HCT116 (cell line): ENCODE measurements around the gene HCN2.

Experiments
- CBX3 ChIP-seq: IDR thresholded peaks from 2 replicates; pipeline ENCODE4 v1.6.1; 2012; ENCODE audit warnings: low read depth
- CEBPB ChIP-seq: IDR thresholded peaks from 2 replicates; pipeline ENCODE4 v1.6.1; 2012; ENCODE audit warnings: low read depth
- CTCF ChIP-seq, 3 experiments: fragments of 200-600 bp in 1 of 3; sonication (generic) in 1 of 3; IDR thresholded peaks in 2 of 3; conservative IDR thresholded peaks in 1 of 3; 2 replicates each; pipeline ENCODE4 v1.5.1; 2012 to 2017; ENCODE audit warnings: low read depth in 2 of 3, low read length in 2 of 3, antibody characterized with exemption in 1 of 3, borderline replicate concordance in 1 of 3, control low read depth in 1 of 3, mild to moderate bottlenecking in 1 of 3, mixed read lengths in 1 of 3, mixed run types in 1 of 3, moderate library complexity in 1 of 3; ENCODE audit not compliant: insufficient read depth in 1 of 3
- EZH2 ChIP-seq: fragments of 200-600 bp; sonication (generic); IDR thresholded peaks from 2 replicates; pipeline ENCODE4 v1.6.1; 2017; ENCODE audit warnings: antibody characterized with exemption, mixed run types
- MAX ChIP-seq: IDR thresholded peaks from 2 replicates; pipeline ENCODE4 v1.6.1; 2012
- POLR2A ChIP-seq: IDR thresholded peaks from 2 replicates; pipeline ENCODE4 v1.7.0; 2011; ENCODE audit warnings: borderline replicate concordance; ENCODE audit not compliant: insufficient read depth, insufficient read length; ENCODE audit errors: extremely low read depth
- POLR2AphosphoS5 ChIP-seq: IDR thresholded peaks from 2 replicates; pipeline ENCODE4 v1.6.1; 2011; ENCODE audit warnings: mild to moderate bottlenecking, low read depth, low read length, moderate library complexity
- RAD21 ChIP-seq: IDR thresholded peaks from 2 replicates; pipeline ENCODE4 v1.6.1; 2012; ENCODE audit warnings: low read depth, mild to moderate bottlenecking
- TCF7L2 ChIP-seq: IDR thresholded peaks from 2 replicates; pipeline ENCODE4 v1.7.0; 2011; ENCODE audit warnings: borderline replicate concordance, inconsistent platforms; ENCODE audit not compliant: insufficient read depth, insufficient read length; ENCODE audit errors: extremely low read depth

- TF ChIP-seq TCF7L2, result no peak
- no peak for TF ChIP-seq EZH2
- no peak for TF ChIP-seq CTCF (IDR thresholded peaks at IDR 0.05 in 2 of 3, conservative IDR thresholded peaks at IDR 0.05 in 1 of 3; ENCODE audit: borderline replicate concordance in 1 of 3, insufficient read depth in 1 of 3, low read depth in 2 of 3, low read length in 2 of 3)
- TF ChIP-seq CEBPB, result no peak
- TF ChIP-seq MAX, result no peak
- no peak for TF ChIP-seq POLR2AphosphoS5
- TF ChIP-seq POLR2A, result no peak
- TF ChIP-seq CBX3, result no peak
- TF ChIP-seq RAD21, result no peak
Observed at GRCh38 chr19:541699-542098, 48.0 kb upstream of the HCN2 start.
